HG02870 (cell line): Measurements from ENCODE around the gene JOSD1.

Source experiments
- ATAC-seq: cut with Tn5 transposase; IDR thresholded peaks from one replicate; pipeline ENCODE4 v1.9.1; 2021; ENCODE audit warnings: mild to moderate bottlenecking, moderate library complexity; ENCODE audit not compliant: unreplicated experiment

Gene JOSD1

GRCh38 chr22:38715176-38715764, 14.5 kb upstream of the JOSD1 start:
- ATAC-seq, result no peak

GRCh38 chr22:38713921-38714320, 13.2 kb upstream of the JOSD1 start:
- no peak for ATAC-seq

DNA sequence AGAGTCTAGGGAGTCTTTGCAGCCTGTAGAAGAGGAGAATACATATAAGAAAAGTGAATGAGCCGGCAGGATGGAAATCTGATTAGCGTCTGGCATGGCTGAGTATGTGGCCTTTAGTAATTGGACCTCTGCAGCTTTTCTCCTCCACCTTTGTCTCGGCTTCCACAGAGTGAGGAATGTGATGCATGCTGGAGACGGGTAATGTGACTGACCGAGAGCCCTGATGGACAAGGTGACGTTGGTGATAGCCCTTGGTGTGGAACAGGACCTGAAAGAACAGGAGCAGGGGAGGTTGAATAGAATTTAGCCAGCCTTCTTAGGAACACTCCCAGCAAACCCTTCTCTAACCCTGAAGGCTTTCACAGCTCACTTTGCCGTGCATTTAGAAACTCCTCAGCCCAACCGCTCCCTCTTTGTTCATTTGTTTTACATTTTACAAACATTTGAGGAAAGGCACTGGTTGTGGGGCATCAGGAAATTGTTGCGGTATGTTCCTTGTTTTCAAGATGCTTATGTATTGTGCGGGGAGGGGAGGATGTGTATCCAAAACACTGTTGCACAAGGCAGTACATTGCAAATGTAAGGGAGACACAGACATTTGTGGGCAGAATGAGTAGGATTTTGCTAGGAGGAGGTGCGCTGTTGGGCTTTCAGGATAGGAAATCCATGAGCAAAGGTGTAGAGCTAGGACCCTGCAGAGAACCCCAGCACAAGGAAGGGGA, 11.9 kb upstream of the JOSD1 start:
- ATAC-seq, result no peak

- ATAC-seq, result no peak
These were observed 10.1 kb upstream of the JOSD1 start for GRCh38 chr22:38710866-38711265.

GRCh38 chr22:38710351-38710750, 9.6 kb upstream of the JOSD1 start:
- ATAC-seq, result no peak

DNA sequence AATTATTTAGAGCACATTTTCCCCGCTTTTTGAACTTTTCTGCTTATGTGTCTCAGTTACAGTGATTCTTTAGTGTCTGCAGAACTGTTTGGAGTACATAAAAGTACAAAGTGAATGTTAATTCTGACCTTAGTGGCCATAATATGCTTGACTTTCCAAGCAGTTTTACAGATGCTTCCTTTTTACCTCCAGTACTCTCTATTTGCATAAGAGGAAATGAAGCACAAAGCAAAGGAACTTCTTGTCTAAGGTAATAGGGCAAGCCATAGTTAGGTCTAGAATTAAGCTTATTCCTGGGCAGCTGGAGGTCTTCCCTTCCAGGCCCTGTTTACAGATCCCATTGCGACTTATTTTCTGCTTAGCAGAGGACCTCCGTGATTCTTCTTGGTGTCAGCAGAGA, 8.6 kb upstream of the JOSD1 start:
- ATAC-seq, result no peak

GRCh38 chr22:38707984-38708383, 7.2 kb upstream of the JOSD1 start:
- ATAC-seq, result no peak

- ATAC-seq, result no peak
These were observed 6.6 kb upstream of the JOSD1 start for GRCh38 chr22:38707346-38707745.

- ATAC-seq, result no peak
These were observed 6.1 kb upstream of the JOSD1 start for GRCh38 chr22:38706901-38707195.

- no peak for ATAC-seq
These were observed 5.6 kb upstream of the JOSD1 start for GRCh38 chr22:38706101-38706900.

DNA sequence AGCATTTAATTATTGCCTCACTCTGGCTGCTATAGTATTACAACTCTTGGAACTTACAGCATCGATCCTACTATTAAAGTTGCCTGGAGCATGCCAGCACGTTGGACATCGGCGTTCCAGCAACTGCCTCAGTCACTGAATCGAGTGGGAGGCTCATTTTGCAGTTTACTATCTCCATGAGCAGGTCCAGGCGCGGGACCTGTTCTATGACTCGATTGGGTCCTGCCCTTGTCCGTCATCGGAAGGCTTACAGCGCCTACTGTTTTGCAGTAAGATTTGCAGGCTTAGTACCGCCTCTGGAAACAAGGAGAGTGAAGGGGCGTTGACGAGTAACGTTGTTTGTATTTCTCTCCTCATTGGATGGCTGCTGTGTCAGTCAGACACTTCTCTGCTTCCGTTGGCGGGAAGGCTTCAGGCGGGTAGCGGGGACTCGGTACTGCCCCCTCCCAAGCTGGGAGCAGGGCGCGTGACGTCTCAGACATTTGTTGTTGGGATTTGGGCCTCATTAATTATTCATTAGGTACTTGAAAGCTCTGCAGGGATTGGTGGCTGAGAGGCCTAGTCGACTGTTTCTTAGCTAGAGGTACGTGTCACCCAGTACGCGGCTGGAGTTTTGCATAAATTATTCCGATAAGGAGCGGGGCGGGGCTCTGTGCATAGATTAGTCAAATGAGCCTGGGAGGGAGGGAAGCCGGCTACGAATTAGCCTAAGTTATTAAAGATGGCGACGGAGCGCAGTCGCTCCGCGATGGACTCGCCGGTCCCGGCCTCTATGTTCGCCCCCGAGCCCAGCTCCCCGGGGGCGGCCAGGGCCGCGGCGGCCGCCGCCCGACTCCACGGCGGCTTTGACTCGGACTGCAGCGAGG, 4.7 kb upstream of the JOSD1 start, which contains the start of gene GTPBP1:
TSS of gene GTPBP1 (plus strand) at position 710 of the 866 bp plus-strand sequence. CDS start at position 722, 12 bp downstream.
- peak; percentile 75 for ATAC-seq

DNA sequence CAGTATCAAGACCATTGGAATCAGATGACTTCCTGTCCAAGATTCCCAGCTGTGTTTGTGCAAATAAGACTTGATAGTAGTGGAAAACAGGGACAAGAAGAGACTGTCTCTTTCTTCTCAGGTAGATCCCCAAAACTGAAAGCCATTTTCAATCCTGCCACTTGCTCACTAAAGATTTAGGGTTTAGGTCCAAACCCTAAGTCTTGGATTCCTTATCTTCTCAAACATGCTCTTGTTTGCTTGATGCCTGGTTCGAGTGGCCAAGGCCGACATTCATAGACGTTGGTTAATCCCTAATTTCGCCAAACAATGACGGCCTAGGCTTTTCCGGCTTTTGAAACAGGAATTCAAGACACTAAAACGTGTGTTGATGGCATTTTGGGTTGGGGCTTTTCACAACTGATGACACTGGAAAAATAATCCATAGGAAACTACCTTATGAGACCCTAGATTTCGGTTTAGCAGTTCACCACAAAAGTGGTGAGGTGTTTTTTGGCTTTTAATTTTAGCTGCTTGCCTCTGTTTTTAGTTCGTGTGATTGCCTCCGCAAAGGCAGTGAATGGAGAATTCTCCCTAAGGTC, 4.0 kb upstream of the JOSD1 start:
- no peak for ATAC-seq

GRCh38 chr22:38700270-38700788, 414 bp downstream of the JOSD1 start:
- ATAC-seq, result peak; percentile 12

- no peak for ATAC-seq
These were observed 959 bp downstream of the JOSD1 start for GRCh38 chr22:38699784-38700183.

- ATAC-seq, result no peak
These were observed 1.6 kb downstream of the JOSD1 start for GRCh38 chr22:38699143-38699542.

DNA sequence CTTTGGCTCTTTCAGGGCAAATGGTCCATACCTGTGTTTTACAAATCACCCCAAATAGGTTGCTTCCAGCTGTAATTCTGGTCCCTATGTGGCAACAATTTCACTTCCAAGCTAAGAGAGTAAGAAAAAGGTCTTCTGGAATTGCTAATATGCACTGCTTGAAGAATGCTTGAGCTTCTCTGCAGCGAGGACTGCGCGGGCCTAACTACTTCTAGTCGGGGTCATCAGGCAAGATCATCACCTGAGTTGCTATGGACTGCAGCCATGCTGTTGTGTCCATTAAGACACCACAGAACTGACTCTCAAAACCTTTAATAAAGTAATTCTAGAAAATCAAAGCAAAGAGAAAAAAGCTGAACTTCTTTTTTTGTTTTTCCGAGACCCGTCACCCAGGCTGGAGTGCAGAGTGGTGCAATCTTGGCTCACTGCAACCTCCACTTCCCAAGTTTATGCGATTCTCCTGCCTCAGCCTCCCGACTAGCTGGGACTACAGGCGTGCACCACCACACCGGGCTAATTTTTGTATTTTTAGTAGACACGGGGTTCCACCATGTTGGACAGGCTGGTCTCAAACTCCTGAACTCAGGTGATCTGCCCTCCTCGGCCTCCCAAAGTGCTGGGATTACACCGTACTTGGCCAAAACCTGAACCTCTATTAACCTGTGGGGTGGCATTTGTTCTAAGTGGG, 2.2 kb downstream of the JOSD1 start:
- ATAC-seq, result no peak

DNA sequence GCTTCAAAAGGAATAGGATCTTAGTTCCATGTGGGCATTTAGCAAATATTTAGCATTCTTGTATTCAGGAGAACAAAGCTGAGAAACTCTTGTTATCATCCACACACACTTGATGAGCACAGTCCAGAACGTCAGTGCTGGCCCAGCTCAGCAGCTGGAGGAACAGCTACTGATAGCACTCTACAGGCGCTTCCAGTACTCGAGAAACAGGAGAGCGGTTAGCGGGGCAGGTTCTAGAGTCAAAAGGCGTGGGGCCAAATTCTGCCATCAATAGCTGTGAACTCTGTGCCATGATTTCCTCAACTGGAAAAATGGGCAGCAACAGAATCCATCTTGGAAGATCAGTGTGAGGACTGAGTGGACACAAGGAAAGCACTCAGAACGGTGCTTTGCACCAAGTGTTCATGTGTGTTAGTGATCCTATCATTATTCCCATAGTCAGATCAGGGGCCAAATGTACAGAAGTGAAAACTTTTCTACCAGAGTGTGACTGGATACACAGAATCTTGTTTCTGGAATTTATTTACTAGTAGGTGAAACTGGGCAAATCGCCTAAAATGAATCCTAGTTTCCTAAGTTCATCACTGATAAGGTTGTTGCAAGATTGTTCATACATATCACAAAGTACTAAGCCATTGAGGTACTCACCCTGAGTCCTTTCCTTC, 3.2 kb downstream of the JOSD1 start:
- no peak for ATAC-seq

GRCh38 chr22:38696606-38697424, 3.9 kb downstream of the JOSD1 start:
- ATAC-seq, result no peak

DNA sequence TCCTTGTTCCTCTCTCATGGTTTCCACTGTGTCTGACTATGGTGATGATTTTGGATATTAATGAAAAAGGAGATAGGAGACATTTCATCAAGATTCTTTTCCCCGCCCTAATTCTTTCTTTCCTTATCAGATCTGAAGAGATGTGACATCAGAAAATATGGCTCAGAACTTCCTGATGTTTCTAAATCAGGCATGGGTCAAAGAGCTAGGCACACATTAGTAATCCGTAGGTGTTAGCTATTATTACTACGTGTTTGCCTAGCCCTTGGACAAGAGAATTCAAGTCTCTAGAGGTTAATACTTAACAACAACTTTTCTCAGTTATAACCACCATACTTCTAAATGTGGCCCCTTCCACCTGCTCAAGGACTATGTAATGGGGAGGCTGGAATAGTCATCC, 5.8 kb downstream of the JOSD1 start:
- no peak for ATAC-seq
